ENCODE data around the gene OR4D6. TPM values are rescaled to one million over a fixed set of nuclear protein-coding genes. Genes with fewer than 3 reads are reported as not detected.

Gene OR4D6
- total and polyA plus RNA-seq, 12 donors, result not detected

DNA sequence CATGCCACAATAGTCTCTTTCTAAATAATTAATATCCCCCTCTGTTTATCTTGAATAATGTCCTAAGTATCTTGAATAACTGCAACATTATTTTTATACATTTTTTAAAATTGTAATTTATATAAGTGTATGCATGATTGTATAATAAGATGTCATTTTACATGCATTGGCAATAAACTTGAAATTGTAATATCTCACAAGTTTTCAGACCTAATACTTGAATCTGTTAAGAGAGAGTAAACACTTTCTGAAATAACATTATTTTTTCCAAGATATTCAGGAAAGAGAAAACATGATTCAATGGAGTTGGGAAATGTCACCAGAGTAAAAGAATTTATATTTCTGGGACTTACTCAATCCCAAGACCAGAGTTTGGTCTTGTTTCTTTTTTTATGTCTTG, 46.5 kb downstream of the OR4D6 start, which contains the start of gene OR4D11:
TSS of gene OR4D11 (plus strand) at position 301 of the 400 bp plus-strand sequence. CDS start at position 301, 0 bp downstream.
- no peak for DNase-seq
- Histone ChIP-seq H3K4me3 (no peak within 1 kb of the TSS), H3K4me1 (peaks cover 0 to under 1% (median 0%) of the 10 kb centered on the region in 9 donors), H3K27me3 (no peaks in the 10 kb centered on the region), H3K36me3 (no peaks in the 10 kb centered on the region), H3K9me3 (no peaks in the 10 kb centered on the region), H3K27ac (no peak within 1 kb of the TSS)
- intact Hi-C loops (cut with DNase I), result no loop called here
- TF ChIP-seq, protein P1, sequence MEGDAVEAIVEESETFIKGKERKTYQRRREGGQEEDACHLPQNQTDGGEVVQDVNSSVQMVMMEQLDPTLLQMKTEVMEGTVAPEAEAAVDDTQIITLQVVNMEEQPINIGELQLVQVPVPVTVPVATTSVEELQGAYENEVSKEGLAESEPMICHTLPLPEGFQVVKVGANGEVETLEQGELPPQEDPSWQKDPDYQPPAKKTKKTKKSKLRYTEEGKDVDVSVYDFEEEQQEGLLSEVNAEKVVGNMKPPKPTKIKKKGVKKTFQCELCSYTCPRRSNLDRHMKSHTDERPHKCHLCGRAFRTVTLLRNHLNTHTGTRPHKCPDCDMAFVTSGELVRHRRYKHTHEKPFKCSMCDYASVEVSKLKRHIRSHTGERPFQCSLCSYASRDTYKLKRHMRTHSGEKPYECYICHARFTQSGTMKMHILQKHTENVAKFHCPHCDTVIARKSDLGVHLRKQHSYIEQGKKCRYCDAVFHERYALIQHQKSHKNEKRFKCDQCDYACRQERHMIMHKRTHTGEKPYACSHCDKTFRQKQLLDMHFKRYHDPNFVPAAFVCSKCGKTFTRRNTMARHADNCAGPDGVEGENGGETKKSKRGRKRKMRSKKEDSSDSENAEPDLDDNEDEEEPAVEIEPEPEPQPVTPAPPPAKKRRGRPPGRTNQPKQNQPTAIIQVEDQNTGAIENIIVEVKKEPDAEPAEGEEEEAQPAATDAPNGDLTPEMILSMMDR (IDR thresholded peaks at IDR 0.05), result no peak
- ATAC-seq, result no peak

Other genes with a start within 250 kb of the OR4D6 start
- 10 to 100 TPM in 3 of 10 donors, 1 to 10 TPM in 7; 3.9 to 45.9 (median 7.0) TPM for gene MPEG1, start 244.0 kb upstream of the OR4D6 start, total RNA-seq
- 1 to 10 TPM; 2.9 to 3.2 TPM for gene MPEG1, start 244.0 kb upstream of the OR4D6 start, polyA plus RNA-seq
- gene OR5AN1, start 98.1 kb upstream of the OR4D6 start, total RNA-seq, result not detected
- not detected for gene OR5AN1, start 98.1 kb upstream of the OR4D6 start, polyA plus RNA-seq
- gene OR5A2, start 30.5 kb upstream of the OR4D6 start, total RNA-seq, result not detected
- gene OR5A2, start 30.5 kb upstream of the OR4D6 start, polyA plus RNA-seq, result not detected
- gene OR5A1, start 20.5 kb upstream of the OR4D6 start, total RNA-seq, result not detected
- gene OR5A1, start 20.5 kb upstream of the OR4D6 start, polyA plus RNA-seq, result not detected
- gene OR4D10, start 16.4 kb downstream of the OR4D6 start, total RNA-seq, result not detected
- not detected for gene OR4D10, start 16.4 kb downstream of the OR4D6 start, polyA plus RNA-seq
- gene OR4D11, start 46.6 kb downstream of the OR4D6 start, total RNA-seq, result not detected
- gene OR4D11, start 46.6 kb downstream of the OR4D6 start, polyA plus RNA-seq, result not detected
- gene OR4D9, start 54.6 kb downstream of the OR4D6 start, total RNA-seq, result not detected
- not detected for gene OR4D9, start 54.6 kb downstream of the OR4D6 start, polyA plus RNA-seq
- gene OSBP, start 158.8 kb downstream of the OR4D6 start, total RNA-seq, result 10 to 100 TPM; 30.2 to 46.8 (median 39.3) TPM
- 10 to 100 TPM; 11.2 to 13.8 TPM for gene OSBP, start 158.8 kb downstream of the OR4D6 start, polyA plus RNA-seq
- 10 to 100 TPM; 20.2 to 30.4 (median 25.2) TPM for gene PATL1, start 212.1 kb downstream of the OR4D6 start, total RNA-seq
- gene PATL1, start 212.1 kb downstream of the OR4D6 start, polyA plus RNA-seq, result 10 to 100 TPM in 1 of 2 donors, 1 to 10 TPM in 1; 9.0 to 13.8 TPM